ENCODE measurements around the gene STYX.

STYX gene

DNA sequence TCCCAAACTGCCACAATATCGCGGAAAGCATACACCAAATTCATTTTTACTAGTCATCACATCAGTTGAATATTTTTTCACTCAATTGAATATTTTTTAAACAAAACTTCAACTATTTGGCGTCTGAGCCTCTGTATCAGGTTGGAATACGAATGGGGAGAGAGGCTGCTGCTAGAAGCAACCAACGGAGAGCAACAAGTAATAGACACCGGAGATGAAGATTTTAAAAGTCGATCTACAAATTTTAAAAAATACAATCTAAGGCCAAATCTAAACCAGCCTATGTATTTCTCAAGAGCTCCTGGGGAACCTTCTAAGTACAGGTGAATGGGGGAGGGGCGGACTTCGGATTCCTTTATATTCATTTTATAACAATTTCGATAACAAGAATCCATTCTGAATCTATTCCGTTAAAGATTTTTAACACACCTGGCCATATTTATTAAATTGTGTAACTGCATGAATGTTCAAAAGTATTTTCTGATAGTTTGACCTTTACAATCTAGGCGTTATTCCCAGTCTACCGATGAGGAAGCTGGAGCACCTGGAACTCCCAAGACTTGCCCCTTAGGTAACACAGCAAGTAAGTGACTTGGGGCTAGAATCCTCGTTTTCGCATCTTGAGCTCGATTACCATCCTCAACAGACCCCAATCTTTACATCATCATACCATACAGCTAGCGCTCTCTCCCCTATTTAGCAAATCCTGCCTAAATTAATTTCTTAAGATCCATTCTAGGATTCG is 60.2 kb downstream of the STYX start:
- H3K36me3 ChIP-seq (ENCODE audit: insufficient read depth, low read length): no peaks in the 10 kb centered on the region
- H3K4me1 ChIP-seq (ENCODE audit: insufficient read depth, low read length): no peaks in the 10 kb centered on the region
- H3K9ac ChIP-seq (ENCODE audit: low read depth, low read length): peak overlapping the region; percentile 63
- no peaks in the 10 kb centered on the region for H3K9me3 ChIP-seq (ENCODE audit: control insufficient read depth, insufficient read depth, low read length)

DNA sequence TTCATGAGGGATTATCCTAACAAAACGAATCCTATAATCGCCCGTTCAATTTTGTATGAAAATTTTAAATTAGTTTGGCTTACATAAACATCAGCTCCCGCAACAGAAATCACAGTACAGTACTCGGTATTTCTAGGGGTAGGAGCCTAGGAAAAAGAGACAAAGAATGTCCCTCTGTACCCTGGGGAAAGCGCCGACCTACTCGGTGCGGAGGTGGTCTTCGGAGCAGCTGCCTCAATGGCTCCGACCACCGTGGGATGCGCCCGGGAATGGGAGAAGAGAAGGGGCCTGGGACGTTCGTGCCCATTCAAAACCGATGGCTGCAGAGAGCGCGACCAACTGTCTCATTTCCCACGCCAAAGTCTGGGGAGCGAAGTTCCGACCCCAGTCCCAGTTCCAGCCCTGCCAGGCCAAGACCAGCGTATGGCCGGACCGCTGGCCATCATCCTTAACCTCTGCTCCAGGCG is 60.8 kb downstream of the STYX start:
- Histone ChIP-seq H3K9me3 (ENCODE audit: control insufficient read depth, insufficient read depth, low read length) (no peaks in the 10 kb centered on the region), H3K9ac (ENCODE audit: low read depth, low read length) (peak overlapping the region; percentile 63), H3K36me3 (ENCODE audit: insufficient read depth, low read length) (no peaks in the 10 kb centered on the region), H3K4me1 (ENCODE audit: insufficient read depth, low read length) (no peaks in the 10 kb centered on the region)

DNA sequence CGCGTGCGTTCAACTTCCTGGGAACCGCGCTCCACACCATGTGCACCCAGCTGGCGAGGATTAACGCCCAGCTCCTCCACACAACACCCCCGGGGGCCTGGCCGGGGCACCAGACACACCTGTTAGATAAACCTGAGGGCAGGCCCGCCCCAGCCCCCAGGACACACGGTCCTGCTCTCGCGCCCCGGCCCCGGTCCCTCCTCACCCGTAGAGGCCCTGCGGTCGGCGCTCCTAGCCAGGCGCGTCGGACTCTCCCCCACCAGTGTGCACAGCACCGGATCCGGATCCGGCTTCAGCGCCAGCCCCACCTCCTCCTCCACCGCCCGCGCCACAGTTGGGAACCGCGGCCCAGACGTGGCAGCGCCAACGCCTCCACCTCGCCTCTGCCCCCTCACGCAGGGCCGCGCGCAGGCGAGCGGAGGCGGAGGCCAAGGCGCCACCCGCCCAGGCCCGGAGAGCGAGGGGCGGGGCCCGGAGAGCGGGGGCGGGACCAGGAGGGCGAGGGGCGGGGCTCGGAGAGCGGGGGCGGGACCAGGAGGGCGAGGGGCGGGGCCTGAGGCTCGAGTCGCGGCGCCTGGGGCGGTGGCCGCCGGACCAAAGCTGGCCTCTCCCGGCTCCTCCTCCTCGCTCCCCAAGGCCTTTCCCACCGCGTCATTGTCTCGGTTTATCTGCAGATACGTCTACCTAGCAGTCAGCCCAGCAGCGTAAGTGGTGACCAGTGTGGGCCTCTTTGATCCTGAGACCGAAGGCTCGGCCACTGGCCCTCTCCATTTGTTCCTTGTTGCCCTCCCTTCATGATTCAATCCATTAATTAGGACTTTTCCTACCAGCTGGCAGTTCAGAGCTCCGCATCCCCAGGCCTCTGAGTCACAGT is 61.5 kb downstream of the STYX start, which contains the start of gene GNPNAT1:
TSS of gene GNPNAT1 (minus strand) at position 385 of the 874 bp plus-strand sequence. CDS start 6,957 bp downstream, outside the sequence.
- H3K9me3 ChIP-seq (ENCODE audit: control insufficient read depth, insufficient read depth, low read length): no peaks in the 10 kb centered on the region
- H3K9ac ChIP-seq (ENCODE audit: low read depth, low read length): peak within 1 kb of the TSS; percentile 76
- no peaks in the 10 kb centered on the region for H3K36me3 ChIP-seq (ENCODE audit: insufficient read depth, low read length)
- no peaks in the 10 kb centered on the region for H3K4me1 ChIP-seq (ENCODE audit: insufficient read depth, low read length)

- Histone ChIP-seq H3K4me1 (ENCODE audit: insufficient read depth, low read length) (no peaks in the 10 kb centered on the region), H3K36me3 (ENCODE audit: insufficient read depth, low read length) (no peaks in the 10 kb centered on the region), H3K9me3 (ENCODE audit: control insufficient read depth, insufficient read depth, low read length) (no peaks in the 10 kb centered on the region), H3K9ac (ENCODE audit: low read depth, low read length) (peak overlapping the region; percentile 76)
Observed at GRCh38 chr14:52792097-52792415, 62.1 kb downstream of the STYX start.

DNA sequence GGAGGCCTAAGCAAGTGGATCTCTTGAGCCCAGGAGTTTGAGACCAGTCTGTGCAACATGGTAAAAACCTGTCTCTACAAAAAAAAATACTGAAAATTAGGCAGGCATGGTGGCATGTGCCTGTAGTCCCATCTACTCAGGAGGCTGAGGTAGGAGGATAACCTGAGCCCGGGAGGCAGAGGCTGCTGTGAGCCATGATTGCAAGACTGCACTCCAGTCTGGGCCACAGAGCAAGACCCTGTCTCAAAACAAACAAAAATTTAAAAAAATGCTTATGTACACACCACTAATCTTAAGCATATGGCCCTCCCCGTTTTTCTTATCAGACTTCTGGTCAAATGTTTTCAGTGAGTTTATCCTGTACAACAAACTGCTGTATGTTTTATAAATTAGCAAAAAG is 63.1 kb downstream of the STYX start:
- H3K9me3 ChIP-seq (ENCODE audit: control insufficient read depth, insufficient read depth, low read length): no peaks in the 10 kb centered on the region
- no peak overlapping the region for H3K9ac ChIP-seq (ENCODE audit: low read depth, low read length)
- H3K36me3 ChIP-seq (ENCODE audit: insufficient read depth, low read length): no peaks in the 10 kb centered on the region
- no peaks in the 10 kb centered on the region for H3K4me1 ChIP-seq (ENCODE audit: insufficient read depth, low read length)

- no peaks in the 10 kb centered on the region for H3K36me3 ChIP-seq (ENCODE audit: insufficient read depth, low read length)
- H3K4me1 ChIP-seq (ENCODE audit: insufficient read depth, low read length): no peaks in the 10 kb centered on the region
- no peaks in the 10 kb centered on the region for H3K9me3 ChIP-seq (ENCODE audit: control insufficient read depth, insufficient read depth, low read length)
- no peak overlapping the region for H3K9ac ChIP-seq (ENCODE audit: low read depth, low read length)
Observed at GRCh38 chr14:52797653-52798052, 67.7 kb downstream of the STYX start.

DNA sequence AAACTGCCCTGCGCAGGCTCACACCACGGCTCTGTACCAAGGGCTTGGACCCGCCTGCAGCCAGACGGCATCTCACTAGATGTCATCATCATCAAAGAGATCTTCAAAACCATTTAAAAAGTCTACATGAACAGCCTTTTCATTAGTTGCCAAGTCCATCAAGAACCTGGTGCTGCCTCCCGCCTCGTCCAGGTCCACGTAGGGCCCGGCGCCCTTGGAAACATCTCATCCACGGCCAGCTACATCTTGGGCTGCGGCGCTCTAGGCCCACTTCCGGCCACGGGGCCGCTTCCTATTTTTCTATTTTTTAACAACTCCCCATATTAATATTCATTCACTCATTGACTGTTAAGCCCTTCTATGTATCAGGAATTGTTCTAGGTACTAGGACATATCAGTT is 68.9 kb downstream of the STYX start:
- H3K9ac ChIP-seq (ENCODE audit: low read depth, low read length): no peak overlapping the region
- no peaks in the 10 kb centered on the region for H3K36me3 ChIP-seq (ENCODE audit: insufficient read depth, low read length)
- H3K4me1 ChIP-seq (ENCODE audit: insufficient read depth, low read length): no peaks in the 10 kb centered on the region
- H3K9me3 ChIP-seq (ENCODE audit: control insufficient read depth, insufficient read depth, low read length): no peaks in the 10 kb centered on the region

- Histone ChIP-seq H3K9me3 (ENCODE audit: control insufficient read depth, insufficient read depth, low read length) (no peaks in the 10 kb centered on the region), H3K9ac (ENCODE audit: low read depth, low read length) (no peak overlapping the region), H3K4me1 (ENCODE audit: insufficient read depth, low read length) (no peaks in the 10 kb centered on the region), H3K36me3 (ENCODE audit: insufficient read depth, low read length) (no peaks in the 10 kb centered on the region)
Observed at GRCh38 chr14:52801014-52801712, 71.2 kb downstream of the STYX start.

DNA sequence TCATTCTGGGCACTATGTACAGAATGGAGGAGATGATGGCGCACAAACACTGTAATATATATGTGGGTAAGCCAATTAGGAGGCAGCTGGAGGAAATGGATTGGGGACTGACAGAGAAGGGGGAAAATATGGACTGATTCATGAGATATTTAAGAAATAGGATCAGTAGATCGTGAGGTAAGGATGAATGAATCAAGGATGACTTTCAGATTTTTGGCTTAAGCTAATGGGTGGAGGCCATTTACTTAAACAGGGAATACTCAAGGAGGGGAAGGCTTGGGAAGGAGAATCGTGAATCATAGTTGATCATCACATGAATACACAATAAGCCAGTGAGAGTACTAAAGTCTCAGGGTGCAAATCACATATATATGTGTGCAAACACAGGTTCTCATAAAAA is 72.6 kb downstream of the STYX start:
- Histone ChIP-seq H3K4me1 (ENCODE audit: insufficient read depth, low read length) (no peaks in the 10 kb centered on the region), H3K36me3 (ENCODE audit: insufficient read depth, low read length) (no peaks in the 10 kb centered on the region), H3K9me3 (ENCODE audit: control insufficient read depth, insufficient read depth, low read length) (no peaks in the 10 kb centered on the region), H3K9ac (ENCODE audit: low read depth, low read length) (no peak overlapping the region)

- Histone ChIP-seq H3K36me3 (ENCODE audit: insufficient read depth, low read length) (no peaks in the 10 kb centered on the region), H3K9me3 (ENCODE audit: control insufficient read depth, insufficient read depth, low read length) (no peaks in the 10 kb centered on the region), H3K4me1 (ENCODE audit: insufficient read depth, low read length) (no peaks in the 10 kb centered on the region), H3K9ac (ENCODE audit: low read depth, low read length) (no peak overlapping the region)
Observed at GRCh38 chr14:52806115-52806514, 76.1 kb downstream of the STYX start.

- no peaks in the 10 kb centered on the region for H3K36me3 ChIP-seq (ENCODE audit: insufficient read depth, low read length)
- no peaks in the 10 kb centered on the region for H3K4me1 ChIP-seq (ENCODE audit: insufficient read depth, low read length)
- no peaks in the 10 kb centered on the region for H3K9me3 ChIP-seq (ENCODE audit: control insufficient read depth, insufficient read depth, low read length)
- H3K9ac ChIP-seq (ENCODE audit: low read depth, low read length): no peak overlapping the region
Observed at GRCh38 chr14:52808101-52808500, 78.1 kb downstream of the STYX start.

DNA sequence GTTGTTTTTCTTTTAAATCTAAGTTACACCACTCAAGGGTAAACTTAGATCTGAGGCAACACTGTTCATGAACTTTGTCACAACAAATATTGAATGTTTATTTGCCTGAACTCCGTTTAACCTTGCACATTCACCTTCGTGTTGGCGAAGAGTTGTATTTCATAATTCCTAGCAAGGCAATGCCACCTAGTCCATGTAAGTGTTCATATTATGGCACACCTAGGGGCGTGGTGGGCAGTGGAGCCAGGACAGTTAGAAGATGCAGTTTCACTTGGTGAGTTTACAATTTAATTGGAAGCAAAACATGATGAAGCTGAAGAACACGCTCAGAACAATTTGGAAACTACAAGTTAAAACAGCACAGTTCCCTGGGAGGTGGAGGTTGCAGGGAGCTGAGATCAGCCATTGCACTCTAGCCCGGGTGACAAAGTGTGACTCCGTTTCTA is 91.9 kb downstream of the STYX start:
- no peak overlapping the region for H3K9ac ChIP-seq (ENCODE audit: low read depth, low read length)
- H3K4me1 ChIP-seq (ENCODE audit: insufficient read depth, low read length): no peaks in the 10 kb centered on the region
- no peaks in the 10 kb centered on the region for H3K9me3 ChIP-seq (ENCODE audit: control insufficient read depth, insufficient read depth, low read length)
- H3K36me3 ChIP-seq (ENCODE audit: insufficient read depth, low read length): no peaks in the 10 kb centered on the region

DNA sequence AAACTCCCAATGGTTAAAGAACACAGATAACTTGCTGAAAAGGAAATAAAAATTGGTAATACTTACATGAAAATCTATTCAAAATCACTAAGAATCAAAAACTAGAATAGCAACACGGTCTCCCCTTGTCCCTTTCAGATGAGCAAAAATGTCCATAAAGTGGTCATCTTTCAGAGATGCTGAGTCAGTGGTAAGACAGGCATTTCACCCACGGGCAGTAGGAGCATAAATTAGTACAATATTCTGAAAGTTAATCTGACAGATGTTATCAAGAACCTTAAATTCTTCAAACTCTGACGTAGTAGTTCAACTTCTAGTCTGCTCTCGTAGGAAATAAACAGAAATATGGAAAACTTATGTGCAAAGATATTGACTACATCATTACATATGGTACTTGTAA is 94.5 kb downstream of the STYX start:
- peaks cover 6% of the 10 kb centered on the region for H3K4me1 ChIP-seq (ENCODE audit: insufficient read depth, low read length)
- H3K9ac ChIP-seq (ENCODE audit: low read depth, low read length): no peak overlapping the region
- H3K9me3 ChIP-seq (ENCODE audit: control insufficient read depth, insufficient read depth, low read length): no peaks in the 10 kb centered on the region
- no peaks in the 10 kb centered on the region for H3K36me3 ChIP-seq (ENCODE audit: insufficient read depth, low read length)

Measured in ES-I3 (cell line).